H1 (cell line): ENCODE measurements around the gene MPV17L2. TPM values are rescaled to one million over a fixed set of nuclear protein-coding genes. Genes with fewer than 3 reads are reported as not detected.

Experiments used
- CTCF ChIA-PET: fragments of 300-600 bp; sonication (Branson Sonifier 250); formaldehyde crosslinking; loops from one replicate; lab custom pipeline; 2021; ENCODE audit not compliant: partially characterized antibody; lab: Charles Lee
- POLR2A ChIA-PET: fragments of 300-600 bp; sonication (Branson Sonifier 250); formaldehyde crosslinking; loops from one replicate; lab custom pipeline; 2021; ENCODE audit warnings: inconsistent platforms; ENCODE audit not compliant: partially characterized antibody; lab: Charles Lee
- DNase-seq, 2 experiments: peaks; one replicate each; pipeline versions ENCODE4 v3.0.0 to v3.0.0-alpha.2; 2010 to 2022; ENCODE audit warnings: low spot score in 2 of 2, low read depth in 1 of 2, mixed read lengths in 1 of 2
- FAIRE-seq: peaks from 2 replicates; lab custom pipeline; 2011; peaks lifted over from hg19 to GRCh38; lab: Jason Lieb, UNC
- H2AFZ ChIP-seq: 2 replicates; pipeline ENCODE4 v1.8.1; 2012; ENCODE audit warnings: low read length, inconsistent platforms
- H2AK5ac ChIP-seq: 2 replicates; pipeline ENCODE4 v1.6.1; 2013; ENCODE audit warnings: low read depth, low read length
- H2BK120ac ChIP-seq: replicated peaks from 2 replicates; pipeline ENCODE3; 2013; ENCODE audit warnings: low read depth, low read length, inconsistent platforms
- H2BK12ac ChIP-seq: 2 replicates; pipeline ENCODE4 v1.6.1; 2013; ENCODE audit warnings: low read depth, low read length
- H2BK15ac ChIP-seq: 2 replicates; pipeline ENCODE4 v1.6.1; 2013; ENCODE audit warnings: low read length
- H2BK20ac ChIP-seq: 2 replicates; pipeline ENCODE4 v1.6.1; 2013; ENCODE audit warnings: low read length
- H2BK5ac ChIP-seq: 2 replicates; pipeline ENCODE4 v1.6.1; 2013; ENCODE audit warnings: low read depth, low read length
- H3K14ac ChIP-seq: 2 replicates; pipeline ENCODE4 v1.6.1; 2013; ENCODE audit warnings: inconsistent platforms; ENCODE audit not compliant: insufficient read length
- H3K18ac ChIP-seq: 2 replicates; pipeline ENCODE4 v1.6.1; 2013; ENCODE audit warnings: low read length; ENCODE audit errors: extremely low read depth
- H3K23ac ChIP-seq: 2 replicates; pipeline ENCODE4 v1.6.1; 2013; ENCODE audit warnings: inconsistent platforms; ENCODE audit not compliant: insufficient read length
- H3K23me2 ChIP-seq: 2 replicates; pipeline ENCODE4 v1.6.1; 2013; ENCODE audit warnings: low read depth, low read length
- H3K27ac ChIP-seq: 2 replicates; pipeline ENCODE4 v1.6.1; 2011; ENCODE audit warnings: low read depth, low read length, inconsistent platforms
- H3K27me3 ChIP-seq, 4 experiments: replicated peaks in 1 of 4; 1 replicate in 1 of 4; 2 replicates in 3 of 4; pipeline versions ENCODE4 v1.6.1 to v1.8.1; 2011 to 2013; ENCODE audit warnings: low read length in 3 of 4, mild to moderate bottlenecking in 3 of 4, inconsistent platforms in 2 of 4, mixed read lengths in 2 of 4, moderate library complexity in 1 of 4; ENCODE audit not compliant: control insufficient read depth in 3 of 4, insufficient read depth in 3 of 4; ENCODE audit errors: extremely low read depth in 1 of 4
- H3K36me3 ChIP-seq, 4 experiments: 2 replicates each; pipeline versions ENCODE4 v1.6.1 to v1.8.1; 2011 to 2013; ENCODE audit warnings: mild to moderate bottlenecking in 4 of 4, low read length in 3 of 4, moderate library complexity in 2 of 4, control low read depth in 1 of 4, inconsistent platforms in 1 of 4; ENCODE audit not compliant: insufficient read depth in 4 of 4, control insufficient read depth in 2 of 4
- H3K4ac ChIP-seq: replicated peaks from 2 replicates; pipeline ENCODE3; 2013; ENCODE audit warnings: low read length, low read depth, mixed read lengths, inconsistent platforms; ENCODE audit not compliant: insufficient read length
- H3K4me1 ChIP-seq, 4 experiments: replicated peaks in 1 of 4; 1 replicate in 1 of 4; 2 replicates in 3 of 4; pipeline versions ENCODE4 v1.6.1 to v1.8.1; 2011 to 2013; ENCODE audit warnings: low read length in 3 of 4, inconsistent platforms in 2 of 4, mixed read lengths in 1 of 4; ENCODE audit not compliant: insufficient read depth in 4 of 4, control insufficient read depth in 3 of 4
- H3K4me2 ChIP-seq, 2 experiments: 2 replicates each; pipeline versions ENCODE4 v1.6.1 to v1.8.1; 2011 to 2013; ENCODE audit warnings: low read depth in 2 of 2, low read length in 2 of 2, control low read depth in 1 of 2, inconsistent platforms in 1 of 2, mild to moderate bottlenecking in 1 of 2; ENCODE audit not compliant: insufficient read depth in 1 of 2
- H3K4me3 ChIP-seq, 4 experiments: fragments of 200-600, 300-600 bp in 1 of 4; sonication (generic), shearing (Covaris generic), sonication (Bioruptor Twin) in 1 of 4; 2 replicates each; pipeline versions ENCODE4 v1.5.1 to v1.8.1; 2011 to 2016; ENCODE audit warnings: low read length in 4 of 4, low read depth in 3 of 4, control low read depth in 2 of 4, inconsistent platforms in 2 of 4, mild to moderate bottlenecking in 2 of 4, mixed read lengths in 1 of 4, moderate library complexity in 1 of 4; ENCODE audit not compliant: insufficient read depth in 2 of 4; ENCODE audit errors: extremely low read depth in 1 of 4
- H3K56ac ChIP-seq: replicated peaks from 2 replicates; pipeline ENCODE3; 2013; ENCODE audit warnings: low read depth, mild to moderate bottlenecking, mixed read lengths, low read length, inconsistent platforms; ENCODE audit not compliant: insufficient read length
- H3K79me1 ChIP-seq: 2 replicates; pipeline ENCODE4 v1.6.1; 2013; ENCODE audit warnings: low read depth, low read length, control low read depth
- H3K79me2 ChIP-seq, 2 experiments: 2 replicates each; pipeline versions ENCODE4 v1.6.1 to v1.8.1; 2012 to 2013; ENCODE audit warnings: low read length in 2 of 2, mild to moderate bottlenecking in 2 of 2, inconsistent platforms in 1 of 2; ENCODE audit not compliant: insufficient read depth in 2 of 2, control insufficient read depth in 1 of 2
- H3K9ac ChIP-seq, 4 experiments: replicated peaks in 1 of 4; 1 replicate in 1 of 4; 2 replicates in 3 of 4; pipeline versions ENCODE4 v1.6.1 to v1.8.1; 2011 to 2013; ENCODE audit warnings: low read depth in 3 of 4, low read length in 3 of 4, control low read depth in 2 of 4, mild to moderate bottlenecking in 2 of 4, moderate library complexity in 2 of 4, inconsistent platforms in 1 of 4; ENCODE audit errors: extremely low read depth in 1 of 4
- H3K9me3 ChIP-seq, 2 experiments: 2 replicates each; pipeline versions ENCODE4 v1.6.1 to v1.8.1; 2012 to 2013; ENCODE audit warnings: mild to moderate bottlenecking in 2 of 2, moderate library complexity in 2 of 2, control low read depth in 1 of 2, inconsistent platforms in 1 of 2, low read depth in 1 of 2, low read length in 1 of 2, mixed read lengths in 1 of 2; ENCODE audit not compliant: insufficient read depth in 2 of 2
- H4K20me1 ChIP-seq, 2 experiments: replicated peaks in 1 of 2; 2 replicates each; pipeline versions ENCODE3 to v1.8.1; 2011 to 2013; ENCODE audit warnings: inconsistent platforms in 2 of 2, low read length in 2 of 2, mild to moderate bottlenecking in 1 of 2; ENCODE audit not compliant: insufficient read depth in 2 of 2, control insufficient read depth in 1 of 2
- H4K5ac ChIP-seq: 2 replicates; pipeline ENCODE4 v1.6.1; 2013; ENCODE audit warnings: low read length, low read depth, mixed read lengths, inconsistent platforms; ENCODE audit not compliant: insufficient read length
- H4K8ac ChIP-seq: 2 replicates; pipeline ENCODE4 v1.8.0; 2013; ENCODE audit warnings: mild to moderate bottlenecking, moderate library complexity, low read length, inconsistent platforms; ENCODE audit not compliant: insufficient read depth; ENCODE audit errors: extremely low read depth
- H4K91ac ChIP-seq: replicated peaks from 2 replicates; pipeline ENCODE3; 2013; ENCODE audit warnings: low read length, mixed read lengths, inconsistent platforms; ENCODE audit not compliant: insufficient read length
- KDM1A ChIP-seq: fragments of 200-600, 300-600 bp; sonication (generic); IDR thresholded peaks from 2 replicates; pipeline ENCODE4 v1.7.1; 2016; ENCODE audit warnings: mild to moderate bottlenecking, low read length, borderline replicate concordance
- RFX5 ChIP-seq: IDR thresholded peaks from 2 replicates; pipeline ENCODE4 v1.6.1; 2011; ENCODE audit warnings: low read depth, low read length, improper control_type of control experiment, borderline replicate concordance
- WGBS, 2 experiments: shearing (Covaris generic) in 1 of 2; methylation state at CpG; one replicate each; pipeline versions ENCODE4 v1.1.6 to v1.1.7; 2013 to 2015; ENCODE audit warnings: low lambda C conversion rate in 2 of 2, mixed read lengths in 2 of 2, inconsistent platforms in 1 of 2, low coverage in 1 of 2, missing lambda C conversion rate in 1 of 2; ENCODE audit not compliant: insufficient replicate concordance in 2 of 2, insufficient coverage in 1 of 2, insufficient read length in 1 of 2; ENCODE audit errors: extremely low coverage in 1 of 2, missing lambda C conversion rate in 1 of 2; 5-methylcytosine and 5-hydroxymethylcytosine counted together
- polyA plus RNA-seq, 7 experiments: library from polyadenylated mRNA; depleted of rRNA in 3 of 7; stranded (reverse) in 5 of 7; unstranded in 2 of 7; fragments of >200 nt in 5 of 7; fragments of 200-250 nt in 2 of 7; gene quantifications; 1 replicate in 5 of 7; 2 replicates in 1 of 7; 4 replicates in 1 of 7; pipeline versions ENCODE4 v1.2.1 to v1.2.3, GENCODE V29; 2011 to 2013; ENCODE audit warnings: missing spikeins in 2 of 7, mixed read lengths in 2 of 7
- total RNA-seq: library from RNA; stranded (reverse); fragmentation: NEBNext Ultra II Directional; extraction: Animal tissue kit (Norgen Biotek cat#: 25700); gene quantifications from 2 replicates; pipeline ENCODE4 v1.2.1, GENCODE V29; 2021

Gene MPV17L2
- total and polyA plus RNA-seq, 2 of the 8 experiments (the other 6 are each of a cell fraction or from before 2014, with no cell fraction given): 24.2 to 82.6 TPM

DNA sequence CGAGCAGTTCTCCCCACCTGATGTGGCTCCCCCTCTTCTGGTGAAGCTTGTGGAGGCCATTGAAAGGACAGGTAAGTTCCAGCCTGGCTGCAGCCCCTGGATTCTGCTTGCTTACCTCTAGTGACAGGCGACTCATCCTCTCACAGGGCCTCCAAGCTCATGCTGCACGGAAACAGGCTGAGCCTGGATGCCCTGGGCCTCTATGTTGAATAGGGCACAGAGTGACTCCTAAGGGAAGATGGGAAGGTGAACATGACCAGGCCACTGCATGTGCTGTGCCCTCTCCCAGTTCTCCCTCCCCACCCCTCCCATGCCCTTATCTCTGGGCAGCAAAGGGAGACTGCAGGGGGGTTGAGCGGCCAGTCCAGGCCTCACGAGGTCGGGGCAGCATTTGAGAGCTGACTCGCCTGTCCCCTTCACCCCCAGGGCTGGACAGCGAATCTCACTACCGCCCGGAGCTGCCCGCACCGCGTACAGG is 32.5 kb upstream of the MPV17L2 start:
- Histone ChIP-seq H2AFZ (no peak overlapping the region), H3K23ac (no peak overlapping the region), H3K27me3 (no peaks in the 10 kb centered on the region), H3K14ac (no peak overlapping the region), H3K36me3 (peaks cover 2 to 26% (median 18%) of the 10 kb centered on the region in 4 experiments; a peak in 6 of 8 replicates), H4K91ac (no peak overlapping the region), H3K4me3 (peak overlapping the region in 1 of 4 experiments; percentile 45; a peak in 2 of 8 replicates), H2AK5ac (0 out of 2 replicates have a peak overlapping the region, but pooled peaks have one; percentile 61), H2BK15ac (no peak overlapping the region), H2BK120ac (no peak overlapping the region), H4K8ac (peak overlapping the region; percentile 84), H2BK12ac (peak overlapping the region; percentile 75; the same call in 1 of the 2 replicates), H4K5ac (peak overlapping the region; percentile 64), H2BK20ac (no peak overlapping the region), H3K23me2 (peaks cover 3% of the 10 kb centered on the region), H3K4me2 (peak overlapping the region; percentile 7 to 63; a peak in 3 of 4 replicates), H3K9me3 (no peaks in the 10 kb centered on the region), H2BK5ac (no peak overlapping the region), H3K4ac (peak overlapping the region; percentile 14), H3K9ac (peak overlapping the region in 2 of 4 experiments; percentile 14 to 40; a peak in 4 of 7 replicates), H4K20me1 (peaks cover 2 to 19% of the 10 kb centered on the region in 2 experiments), H3K79me1 (0 out of 2 replicates have a peak, but pooled peaks cover 2% of the 10 kb centered on the region), H3K4me1 (peaks cover 0 to 10% (median 7%) of the 10 kb centered on the region in 4 experiments; a peak in 6 of 7 replicates), H3K27ac (no peak overlapping the region), H3K18ac (peak overlapping the region; percentile 60; the same call in 1 of the 2 replicates), H3K56ac (no peak overlapping the region), H3K79me2 (no peaks in the 10 kb centered on the region)
- no peak for FAIRE-seq
- ChIA-PET CTCF (interaction anchor here (0.6 to 2.4 kb wide), 19 partner anchors 8 to 962 kb away, joined by 3 to 24 read pairs (median 3); no protein-coding TSS in a partner anchor), POLR2A (interaction anchor here (0.5 to 2.2 kb wide), 12 partner anchors 8 to 295 kb away, joined by 3 to 11 read pairs (median 3); partner anchors contain the start of gene IFI30)
- WGBS, 2 experiments: 87% methylated on average over 12 of the region's 13 CpGs; no CpG with 5 or more reads in 1 of the 2 experiments
- TF ChIP-seq KDM1A (0 out of 2 replicates have a peak, but pooled peaks have one; percentile 21), RFX5 (no peak)
- no peak for DNase-seq
